NCI-H345 treated with DMSO at 0.1 percent for 48 hours (cell line): ENCODE results near the gene CSRP3.

ENCODE experiments used
- DNase-seq: peaks from one replicate; lab custom pipeline; 2025; ENCODE audit not compliant: unreplicated experiment; lab: John Stamatoyannopoulos, UW

CSRP3 gene

GRCh38 chr11:19191530-19192169, 10.1 kb downstream of the CSRP3 start:
- no peak for DNase-seq

GRCh38 chr11:19187833-19188258, 13.9 kb downstream of the CSRP3 start:
- DNase-seq, result peak; percentile 66

- DNase-seq, result no peak
Measured at GRCh38 chr11:19187114-19187832, 14.5 kb downstream of the CSRP3 start.

- DNase-seq, result no peak
Measured at GRCh38 chr11:19185516-19186052, 16.2 kb downstream of the CSRP3 start.

GRCh38 chr11:19185036-19185435, 16.7 kb downstream of the CSRP3 start:
- DNase-seq, result no peak

GRCh38 chr11:19183646-19184045, 18.1 kb downstream of the CSRP3 start:
- DNase-seq, result no peak

- no peak for DNase-seq
Measured at GRCh38 chr11:19181531-19182261, 20.1 kb downstream of the CSRP3 start.

GRCh38 chr11:19176629-19177186, 25.1 kb downstream of the CSRP3 start:
- DNase-seq, result no peak

- DNase-seq, result no peak
Measured at GRCh38 chr11:19173964-19174638, 27.7 kb downstream of the CSRP3 start.

GRCh38 chr11:19173004-19173689, 28.6 kb downstream of the CSRP3 start:
- DNase-seq, result no peak

GRCh38 chr11:19168090-19168489, 33.7 kb downstream of the CSRP3 start:
- DNase-seq, result no peak

- no peak for DNase-seq
Measured at GRCh38 chr11:19164881-19165280, 36.9 kb downstream of the CSRP3 start.

GRCh38 chr11:19164230-19164855, 37.4 kb downstream of the CSRP3 start:
- peak; percentile 11 for DNase-seq

- no peak for DNase-seq
Measured at GRCh38 chr11:19163617-19164016, 38.2 kb downstream of the CSRP3 start.

GRCh38 chr11:19162951-19163505, 38.8 kb downstream of the CSRP3 start:
- no peak for DNase-seq

GRCh38 chr11:19161651-19162050, 40.1 kb downstream of the CSRP3 start:
- no peak for DNase-seq

GRCh38 chr11:19160847-19161246, 40.9 kb downstream of the CSRP3 start:
- no peak for DNase-seq

- DNase-seq, result no peak
Measured at GRCh38 chr11:19156892-19157291, 44.9 kb downstream of the CSRP3 start.

- DNase-seq, result no peak
Measured at GRCh38 chr11:19145319-19145718, 56.5 kb downstream of the CSRP3 start.
